T-cell (primary cell): ENCODE data around the gene DLX4. TPM values are rescaled to one million over a fixed set of nuclear protein-coding genes. Genes with fewer than 3 reads are reported as not detected.

Experiments
- ATAC-seq, 4 experiments: fragments of 200-7000 bp in 3 of 4; fragments of 150-1000 bp in 1 of 4; cut with Tn5 transposase; replicated peaks in 1 of 4; 1 replicate in 3 of 4; 2 replicates in 1 of 4; pipeline ENCODE4 v1.10.0; 2021; ENCODE audit warnings: moderate library complexity in 3 of 4, mild to moderate bottlenecking in 2 of 4, moderate number of reproducible peaks in 1 of 4
- CTCF ChIA-PET, 2 donors: fragments of 300-600 bp; sonication (Branson Sonifier 250); formaldehyde crosslinking; loops; one replicate each; lab custom pipeline; 2022; ENCODE audit warnings: antibody characterized with exemption in 2 of 2; lab: Charles Lee
- POLR2A ChIA-PET, 2 donors: fragments of 300-600 bp; sonication (Branson Sonifier 250); formaldehyde crosslinking; loops; one replicate each; lab custom pipeline; 2022; ENCODE audit warnings: antibody characterized with exemption in 2 of 2; lab: Charles Lee
- DNase-seq, 35 experiments: peaks; one replicate each; pipeline versions ENCODE4 v3.0.0 to v3.0.0-alpha.2; 2013 to 2023
- H3K27ac ChIP-seq: one replicate; pipeline ENCODE4 v1.5.1; 2013; ENCODE audit warnings: low read length
- H3K27me3 ChIP-seq, 2 experiments: replicated peaks in 1 of 2; 1 replicate in 1 of 2; 2 replicates in 1 of 2; pipeline versions ENCODE4 v1.6.1 to v1.7.0; 2013; ENCODE audit warnings: low read length in 1 of 2, mixed read lengths in 1 of 2; ENCODE audit not compliant: control insufficient read depth in 2 of 2, insufficient read depth in 2 of 2; ENCODE audit errors: extremely low read depth in 1 of 2
- H3K36me3 ChIP-seq, 2 donors: 1 replicate in 1 of 2; 2 replicates in 1 of 2; pipeline versions ENCODE4 v1.6.1 to v1.7.0; 2013; ENCODE audit warnings: low read length in 1 of 2; ENCODE audit not compliant: control insufficient read depth in 2 of 2, insufficient read depth in 1 of 2; ENCODE audit errors: extremely low read depth in 1 of 2
- H3K4me1 ChIP-seq, 2 experiments: 1 replicate in 1 of 2; 2 replicates in 1 of 2; pipeline versions ENCODE4 v1.6.1 to v1.7.0; 2013; ENCODE audit warnings: low read length in 2 of 2, mixed read lengths in 1 of 2; ENCODE audit not compliant: insufficient read depth in 2 of 2, control insufficient read depth in 1 of 2; ENCODE audit errors: extremely low read depth in 1 of 2
- H3K4me3 ChIP-seq, 2 donors: 1 replicate in 1 of 2; 2 replicates in 1 of 2; pipeline versions ENCODE4 v1.5.1 to v1.7.0; 2013; ENCODE audit warnings: mild to moderate bottlenecking in 2 of 2, low read length in 1 of 2, moderate library complexity in 1 of 2; ENCODE audit not compliant: control insufficient read depth in 1 of 2; ENCODE audit errors: extremely low read depth in 1 of 2
- H3K9me3 ChIP-seq: 2 replicates; pipeline ENCODE4 v1.7.0; 2013
- H3K27ac Mint-ChIP-seq, 2 donors: one replicate each; pipeline ENCODE4 v1.8.0; 2020 to 2021; ENCODE audit warnings: mild to moderate bottlenecking in 2 of 2, mixed read lengths in 2 of 2
- H3K27me3 Mint-ChIP-seq, 2 donors: one replicate each; pipeline ENCODE4 v1.8.0; 2021 to 2022; ENCODE audit warnings: mixed read lengths in 2 of 2
- H3K36me3 Mint-ChIP-seq: one replicate; pipeline ENCODE4 v1.8.0; 2021; ENCODE audit warnings: mixed read lengths
- H3K4me1 Mint-ChIP-seq, 3 donors: one replicate each; pipeline ENCODE4 v1.8.0; 2020 to 2022; ENCODE audit warnings: mixed read lengths in 3 of 3, mild to moderate bottlenecking in 1 of 3
- H3K4me3 Mint-ChIP-seq, 3 donors: one replicate each; pipeline ENCODE4 v1.8.0; 2020 to 2022; ENCODE audit warnings: mild to moderate bottlenecking in 3 of 3, mixed read lengths in 3 of 3, moderate library complexity in 3 of 3
- H3K9me3 Mint-ChIP-seq, 3 donors: one replicate each; pipeline ENCODE4 v1.8.0; 2020 to 2022; ENCODE audit warnings: mixed read lengths in 3 of 3
- WGBS: methylation state at CpG from one replicate; pipeline ENCODE4 v1.1.5; 2013; ENCODE audit warnings: missing lambda C conversion rate; ENCODE audit not compliant: insufficient coverage; 5-methylcytosine and 5-hydroxymethylcytosine counted together
- total RNA-seq, 35 experiments: library from RNA in 6 of 35; stranded (reverse) in 6 of 35; fragments of 120-200 nt in 1 of 35; gene quantifications; one replicate each; pipeline versions ENCODE4 v1.2.1 to v1.2.4 and lab custom pipeline; 2013 to 2026

The DLX4 gene
- total RNA-seq, 5 donors from 2014 or later (not counting 1 experiment from before 2014, with no cell fraction given) = 0.30 to 1.2 (median 0.79) TPM

DNA sequence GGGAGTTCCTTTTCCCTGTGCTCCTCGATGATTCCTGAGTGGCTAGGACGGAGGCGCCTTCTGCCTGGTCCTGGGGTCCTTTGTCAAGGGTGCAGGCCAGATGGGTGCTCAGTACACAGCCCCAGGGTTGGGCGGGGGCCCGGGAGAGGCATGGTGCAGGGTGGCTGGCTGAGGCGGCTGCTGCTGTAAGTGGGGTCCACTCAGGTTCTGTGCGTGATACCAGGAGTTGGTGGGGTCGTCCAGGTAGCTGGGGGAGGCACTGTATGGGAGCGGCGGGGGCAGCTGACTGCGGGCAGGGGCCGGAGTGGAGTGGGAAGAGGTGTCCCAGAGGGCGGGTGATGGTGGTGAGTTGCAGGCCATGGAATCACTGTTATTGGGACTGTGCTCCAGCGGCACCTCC lies 22.4 kb downstream of the DLX4 start:
- peaks cover 56 to 88% of the 10 kb centered on the region in 2 donors for H3K27me3 Mint-ChIP-seq
- no peak overlapping the region for H3K4me3 Mint-ChIP-seq
- POLR2A ChIA-PET = no interaction called here
- WGBS = 91% methylated on average over 12 of the region's 14 CpGs
- no peak for DNase-seq
- Histone ChIP-seq H3K27me3 (peaks cover 12 to 94% of the 10 kb centered on the region in 2 experiments), H3K27ac (no peak overlapping the region), H3K4me3 (no peak overlapping the region), H3K36me3 (no peaks in the 10 kb centered on the region), H3K4me1 (peaks cover 3 to 35% of the 10 kb centered on the region in 2 experiments), H3K9me3 (no peaks in the 10 kb centered on the region)
- no peaks in the 10 kb centered on the region for H3K9me3 Mint-ChIP-seq
- no peaks in the 10 kb centered on the region for H3K36me3 Mint-ChIP-seq
- ATAC-seq = no peak
- CTCF ChIA-PET = interaction anchor here in 1 of 2 donors (0.6 kb wide), 1 partner anchor 30 kb away, joined by 5 read pairs; no protein-coding TSS in a partner anchor
- H3K4me1 Mint-ChIP-seq = peaks cover 22 to 30% (median 25%) of the 10 kb centered on the region in 3 donors
- no peak overlapping the region for H3K27ac Mint-ChIP-seq

DNA sequence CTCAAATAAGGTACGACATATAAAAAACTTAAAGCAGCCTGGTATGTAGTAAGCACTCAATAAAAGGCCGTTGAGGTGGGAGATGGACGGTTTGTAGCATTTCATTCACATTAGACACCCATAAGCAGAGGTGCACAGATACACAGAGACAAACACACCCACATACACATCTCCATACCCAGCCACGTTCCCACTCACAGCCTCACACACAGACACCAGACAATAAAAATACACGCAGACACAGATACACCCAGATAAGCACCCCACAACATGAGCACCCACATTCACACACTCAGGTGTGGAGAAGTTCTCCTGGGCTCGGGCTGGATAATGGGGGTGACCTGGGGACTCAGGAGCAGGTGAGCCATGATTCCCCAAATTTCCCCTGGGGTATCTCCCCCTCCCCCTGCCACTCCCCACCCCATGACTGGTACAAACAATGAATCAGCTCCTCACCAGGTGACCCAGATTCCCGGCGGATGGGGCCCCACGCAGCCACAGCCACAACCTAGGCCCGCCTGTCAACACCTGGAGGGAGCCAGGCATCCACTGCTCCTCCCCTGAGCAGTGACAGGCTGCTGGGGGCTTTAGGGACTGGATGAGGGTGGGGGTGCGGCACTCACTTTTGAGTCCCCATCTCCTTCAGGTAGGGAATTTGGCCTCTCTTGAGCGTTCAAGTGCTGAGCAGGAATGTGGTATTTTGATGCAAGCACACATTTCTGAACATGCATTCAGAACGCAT lies 23.4 kb downstream of the DLX4 start:
- ATAC-seq (no peak), DNase-seq (no peak)
- Mint-ChIP-seq H3K36me3 (no peaks in the 10 kb centered on the region), H3K4me3 (peak overlapping the region; percentile 59 to 88 (median 69)), H3K27ac (no peak overlapping the region), H3K9me3 (no peaks in the 10 kb centered on the region), H3K4me1 (peaks cover 26 to 35% (median 29%) of the 10 kb centered on the region in 3 donors), H3K27me3 (peaks cover 49 to 85% of the 10 kb centered on the region in 2 donors)
- Histone ChIP-seq H3K36me3 (no peaks in the 10 kb centered on the region), H3K4me1 (peaks cover 3 to 45% of the 10 kb centered on the region in 2 experiments), H3K27ac (no peak overlapping the region), H3K4me3 (no peak overlapping the region), H3K9me3 (no peaks in the 10 kb centered on the region), H3K27me3 (peaks cover 13 to 94% of the 10 kb centered on the region in 2 experiments)
- 78% methylated on average over 6 of the region's 13 CpGs for WGBS
- POLR2A ChIA-PET = no interaction called here
- CTCF ChIA-PET = no interaction called here

DNA sequence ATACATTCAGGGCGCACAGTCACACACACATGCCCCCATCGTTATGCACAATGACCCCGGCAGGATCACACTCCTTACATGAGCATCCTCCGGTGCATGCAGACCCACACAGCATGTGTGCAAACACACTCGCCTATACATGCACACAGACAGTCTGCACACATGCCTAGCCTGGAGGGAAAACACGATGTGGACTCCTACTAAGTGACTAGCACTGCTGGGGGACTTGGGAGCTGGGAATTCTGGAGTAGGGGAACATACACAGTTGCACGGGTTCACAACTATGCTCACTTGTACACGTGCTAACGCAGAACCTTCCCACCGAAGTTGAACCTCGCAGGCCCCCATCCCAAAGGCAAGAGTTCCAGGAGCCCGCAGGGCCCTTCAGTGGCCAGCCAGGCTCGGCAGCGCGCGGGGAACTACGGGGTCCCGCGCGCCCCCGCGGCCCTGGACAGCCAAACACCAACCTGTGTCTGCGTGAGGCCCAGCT lies 24.0 kb downstream of the DLX4 start:
- Mint-ChIP-seq H3K4me3 (peak overlapping the region; percentile 59 to 88 (median 69)), H3K36me3 (no peaks in the 10 kb centered on the region), H3K9me3 (no peaks in the 10 kb centered on the region), H3K4me1 (peaks cover 26 to 38% (median 29%) of the 10 kb centered on the region in 3 donors), H3K27me3 (peaks cover 48 to 85% of the 10 kb centered on the region in 2 donors), H3K27ac (no peak overlapping the region)
- Histone ChIP-seq H3K27me3 (peaks cover 16 to 94% of the 10 kb centered on the region in 2 experiments), H3K4me1 (peaks cover 3 to 47% of the 10 kb centered on the region in 2 experiments), H3K27ac (no peak overlapping the region), H3K36me3 (no peaks in the 10 kb centered on the region), H3K4me3 (peak overlapping the region; percentile 37 to 58), H3K9me3 (no peaks in the 10 kb centered on the region)
- no peak for DNase-seq
- 22% methylated on average over 20 of the region's 23 CpGs for WGBS
- CTCF ChIA-PET = interaction anchor here in 1 of 2 donors (2.0 kb wide), 1 partner anchor 41 kb away, joined by 5 read pairs; no protein-coding TSS in a partner anchor
- ATAC-seq = peak in 1 of 4 experiments; percentile 4
- POLR2A ChIA-PET = no interaction called here

DNA sequence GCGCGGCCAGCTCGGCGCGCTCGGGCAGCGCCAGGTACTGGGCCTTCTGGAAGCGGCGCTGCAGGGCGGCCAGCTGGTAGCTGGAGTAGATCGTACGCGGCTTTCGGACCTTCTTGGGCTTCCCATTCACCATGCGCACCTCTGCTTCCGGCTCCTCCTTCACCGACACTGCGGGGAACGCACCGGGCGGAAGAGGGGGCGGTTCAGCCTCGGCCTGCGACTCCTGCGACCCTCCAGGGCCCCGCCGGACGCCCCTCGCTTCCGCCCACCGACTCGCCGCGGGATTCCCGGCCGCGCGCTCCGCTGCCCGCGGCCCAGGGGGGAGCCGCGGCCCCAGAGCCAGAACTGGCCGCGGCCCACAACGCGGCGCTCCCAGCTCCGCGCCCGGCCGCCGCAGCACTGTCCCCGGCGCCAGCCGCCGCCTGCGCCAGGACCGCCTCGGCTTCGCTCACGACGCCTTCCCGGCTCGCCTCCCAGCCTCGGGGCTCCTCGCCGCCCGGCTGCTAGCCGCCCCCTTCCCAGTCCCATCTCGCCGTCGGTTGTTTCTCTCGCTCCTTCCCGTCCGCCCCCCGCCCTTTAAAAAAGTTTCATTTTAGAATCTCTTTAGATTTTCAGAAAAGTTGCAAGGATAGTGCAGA lies 24.6 kb downstream of the DLX4 start:
- H3K27ac ChIP-seq = no peak overlapping the region
- H3K9me3 ChIP-seq = no peaks in the 10 kb centered on the region
- H3K4me1 ChIP-seq = peaks cover 3 to 51% of the 10 kb centered on the region in 2 experiments
- peak in 5 of 35 experiments; percentile 14 to 43 (median 30) for DNase-seq
- peak; percentile 37 to 58 (median 46) for ATAC-seq
- peak overlapping the region; percentile 75 to 88 (median 77) for H3K4me3 Mint-ChIP-seq
- peaks cover 16 to 94% of the 10 kb centered on the region in 2 experiments for H3K27me3 ChIP-seq
- no peaks in the 10 kb centered on the region for H3K36me3 ChIP-seq
- H3K9me3 Mint-ChIP-seq = no peaks in the 10 kb centered on the region
- ChIA-PET POLR2A (no interaction called here), CTCF (interaction anchor here in 1 of 2 donors (0.6 to 2.0 kb wide), 3 partner anchors 41 to 310 kb away, joined by 3 to 5 read pairs (median 4); no protein-coding TSS in a partner anchor)
- peaks cover 43 to 85% of the 10 kb centered on the region in 2 donors for H3K27me3 Mint-ChIP-seq
- H3K36me3 Mint-ChIP-seq = no peaks in the 10 kb centered on the region
- 1% methylated on average over 73 of the region's 77 CpGs for WGBS
- peak overlapping the region; percentile 37 to 58 for H3K4me3 ChIP-seq
- H3K4me1 Mint-ChIP-seq = peaks cover 29 to 44% (median 30%) of the 10 kb centered on the region in 3 donors
- no peak overlapping the region for H3K27ac Mint-ChIP-seq

DNA sequence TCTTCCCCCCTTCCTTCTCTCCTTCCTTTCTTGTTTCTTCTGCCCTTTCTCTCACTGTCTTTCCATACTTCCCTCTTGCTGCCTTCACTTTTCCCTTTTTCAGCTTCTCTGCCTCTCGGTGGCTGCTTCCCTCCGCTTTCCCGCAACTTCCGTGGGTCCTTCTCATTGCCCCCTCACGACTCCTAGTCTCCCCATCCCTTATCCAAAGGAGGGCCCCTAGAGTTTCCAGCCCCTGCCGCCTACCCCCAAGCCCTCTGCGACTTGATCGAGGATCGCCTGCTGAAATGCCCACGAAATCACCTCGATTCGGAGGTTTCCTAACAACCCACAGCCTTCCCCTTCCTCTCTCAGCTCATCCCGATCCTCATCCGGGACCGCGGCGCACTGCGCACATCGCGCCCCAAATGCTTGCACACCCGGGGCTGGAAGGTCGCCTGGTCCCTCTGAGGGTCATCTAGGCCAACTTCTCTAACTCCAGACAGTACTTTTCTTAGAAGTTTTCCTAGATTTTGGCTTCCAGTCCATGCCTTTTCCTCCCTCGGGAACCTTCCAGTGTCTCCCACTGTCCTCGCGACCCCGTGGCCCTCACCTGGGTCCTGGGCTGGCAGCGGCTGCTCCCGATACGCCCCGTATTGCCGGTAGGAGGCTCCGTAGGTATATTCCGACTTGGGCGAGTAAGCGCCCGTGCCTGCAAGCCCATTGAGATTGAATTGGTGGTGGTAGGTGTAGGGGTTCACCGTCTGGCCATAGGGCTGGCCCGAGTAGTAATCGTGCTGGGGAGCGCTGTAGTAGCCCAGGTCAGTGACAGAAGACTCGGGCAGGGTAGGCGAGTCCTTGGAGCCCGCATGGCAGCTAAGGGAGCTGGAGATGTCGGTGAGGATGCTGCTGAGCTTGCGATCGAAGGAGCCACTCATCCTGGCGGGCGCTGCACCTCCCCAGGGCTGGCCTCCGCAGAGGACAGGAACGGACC lies 25.4 kb downstream of the DLX4 start:
- Histone ChIP-seq H3K4me1 (peaks cover 3 to 51% of the 10 kb centered on the region in 2 experiments), H3K36me3 (no peaks in the 10 kb centered on the region), H3K27ac (no peak overlapping the region), H3K9me3 (no peaks in the 10 kb centered on the region), H3K4me3 (peak overlapping the region; percentile 24 to 58), H3K27me3 (peaks cover 16 to 94% of the 10 kb centered on the region in 2 experiments)
- Mint-ChIP-seq H3K36me3 (no peaks in the 10 kb centered on the region), H3K9me3 (no peaks in the 10 kb centered on the region), H3K27ac (peak overlapping the region; percentile 41 to 45), H3K27me3 (peaks cover 39 to 85% of the 10 kb centered on the region in 2 donors), H3K4me1 (peaks cover 29 to 46% (median 30%) of the 10 kb centered on the region in 3 donors), H3K4me3 (peak overlapping the region; percentile 75 to 88 (median 77))
- ATAC-seq = no peak
- CTCF ChIA-PET = interaction anchor here in 1 of 2 donors (0.6 to 2.0 kb wide), 5 partner anchors 42 to 437 kb away, joined by 3 to 5 read pairs (median 3); no protein-coding TSS in a partner anchor
- peak in 1 of 35 experiments; percentile 34 for DNase-seq
- POLR2A ChIA-PET = no interaction called here
- 8% methylated on average over 43 of the region's 50 CpGs for WGBS
